KMS-11 (cell line): ENCODE results near the gene PRPF19.

Source experiments
- H2AFZ ChIP-seq: fragments of 200-600 bp; sonication (generic); 2 replicates; pipeline ENCODE4 v1.6.1; 2016; ENCODE audit warnings: antibody characterized with exemption, mixed run types, low read depth
- H3K27ac ChIP-seq: fragments of 200-600 bp; sonication (generic); 2 replicates; pipeline ENCODE4 v1.6.1; 2016; ENCODE audit warnings: mild to moderate bottlenecking, mixed run types
- H3K27me3 ChIP-seq: fragments of 200-600 bp; sonication (generic); 2 replicates; pipeline ENCODE4 v1.6.1; 2017; ENCODE audit warnings: mild to moderate bottlenecking, low read depth, mixed run types, moderate library complexity; ENCODE audit not compliant: insufficient read depth
- H3K36me3 ChIP-seq: fragments of 200-600 bp; sonication (generic); 2 replicates; pipeline ENCODE4 v1.6.1; 2017; ENCODE audit warnings: mild to moderate bottlenecking, mixed run types; ENCODE audit not compliant: insufficient read depth
- H3K4me1 ChIP-seq: fragments of 200-600 bp; sonication (generic); 2 replicates; pipeline ENCODE4 v1.6.1; 2016; ENCODE audit warnings: mild to moderate bottlenecking, low read depth, mixed run types; ENCODE audit not compliant: poor library complexity, severe bottlenecking
- H3K4me2 ChIP-seq: fragments of 200-600 bp; sonication (generic); 2 replicates; pipeline ENCODE4 v1.7.0; 2016; ENCODE audit warnings: mild to moderate bottlenecking, mixed run types
- H3K4me3 ChIP-seq: fragments of 200-600 bp; sonication (generic); IDR thresholded peaks from 2 replicates; pipeline ENCODE4 v1.6.1; 2017; ENCODE audit warnings: low read depth, low read length, mixed read lengths; ENCODE audit not compliant: insufficient read depth
- H3K79me2 ChIP-seq: fragments of 200-600 bp; sonication (generic); 2 replicates; pipeline ENCODE4 v1.6.1; 2016; ENCODE audit warnings: low read depth, mixed run types; ENCODE audit not compliant: insufficient read depth
- H3K9ac ChIP-seq: fragments of 200-600 bp; sonication (generic); 2 replicates; pipeline ENCODE4 v1.6.1; 2016; ENCODE audit warnings: mild to moderate bottlenecking, mixed run types
- H4K20me1 ChIP-seq: fragments of 200-600 bp; sonication (generic); 2 replicates; pipeline ENCODE4 v1.6.1; 2016; ENCODE audit warnings: mild to moderate bottlenecking, mixed run types; ENCODE audit not compliant: insufficient read depth
- TF ChIP-seq, protein P1 (sequence below): fragments of 200-600 bp; sonication (generic); conservative IDR thresholded peaks from 2 replicates; pipeline ENCODE4 v1.6.1; 2017; ENCODE audit warnings: low read depth, mild to moderate bottlenecking, antibody characterized with exemption, low read length, moderate library complexity, mixed read lengths

Gene PRPF19

GRCh38 chr11:60854847-60855725 is 51.3 kb downstream of the PRPF19 start:
- Histone ChIP-seq H2AFZ (no peak overlapping the region), H4K20me1 (no peaks in the 10 kb centered on the region), H3K79me2 (no peaks in the 10 kb centered on the region), H3K27ac (no peak overlapping the region), H3K36me3 (peaks cover 6% of the 10 kb centered on the region; the same call in 1 of the 2 replicates), H3K4me1 (no peaks in the 10 kb centered on the region), H3K27me3 (no peaks in the 10 kb centered on the region), H3K4me3 (no peak overlapping the region), H3K4me2 (no peak overlapping the region), H3K9ac (no peak overlapping the region)
- TF ChIP-seq, protein P1, sequence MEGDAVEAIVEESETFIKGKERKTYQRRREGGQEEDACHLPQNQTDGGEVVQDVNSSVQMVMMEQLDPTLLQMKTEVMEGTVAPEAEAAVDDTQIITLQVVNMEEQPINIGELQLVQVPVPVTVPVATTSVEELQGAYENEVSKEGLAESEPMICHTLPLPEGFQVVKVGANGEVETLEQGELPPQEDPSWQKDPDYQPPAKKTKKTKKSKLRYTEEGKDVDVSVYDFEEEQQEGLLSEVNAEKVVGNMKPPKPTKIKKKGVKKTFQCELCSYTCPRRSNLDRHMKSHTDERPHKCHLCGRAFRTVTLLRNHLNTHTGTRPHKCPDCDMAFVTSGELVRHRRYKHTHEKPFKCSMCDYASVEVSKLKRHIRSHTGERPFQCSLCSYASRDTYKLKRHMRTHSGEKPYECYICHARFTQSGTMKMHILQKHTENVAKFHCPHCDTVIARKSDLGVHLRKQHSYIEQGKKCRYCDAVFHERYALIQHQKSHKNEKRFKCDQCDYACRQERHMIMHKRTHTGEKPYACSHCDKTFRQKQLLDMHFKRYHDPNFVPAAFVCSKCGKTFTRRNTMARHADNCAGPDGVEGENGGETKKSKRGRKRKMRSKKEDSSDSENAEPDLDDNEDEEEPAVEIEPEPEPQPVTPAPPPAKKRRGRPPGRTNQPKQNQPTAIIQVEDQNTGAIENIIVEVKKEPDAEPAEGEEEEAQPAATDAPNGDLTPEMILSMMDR, result no peak

GRCh38 chr11:60854140-60854846 is 52.1 kb downstream of the PRPF19 start:
- H3K79me2 ChIP-seq, result no peaks in the 10 kb centered on the region
- TF ChIP-seq, protein P1, result no peak
- H3K4me3 ChIP-seq, result no peak overlapping the region

DNA sequence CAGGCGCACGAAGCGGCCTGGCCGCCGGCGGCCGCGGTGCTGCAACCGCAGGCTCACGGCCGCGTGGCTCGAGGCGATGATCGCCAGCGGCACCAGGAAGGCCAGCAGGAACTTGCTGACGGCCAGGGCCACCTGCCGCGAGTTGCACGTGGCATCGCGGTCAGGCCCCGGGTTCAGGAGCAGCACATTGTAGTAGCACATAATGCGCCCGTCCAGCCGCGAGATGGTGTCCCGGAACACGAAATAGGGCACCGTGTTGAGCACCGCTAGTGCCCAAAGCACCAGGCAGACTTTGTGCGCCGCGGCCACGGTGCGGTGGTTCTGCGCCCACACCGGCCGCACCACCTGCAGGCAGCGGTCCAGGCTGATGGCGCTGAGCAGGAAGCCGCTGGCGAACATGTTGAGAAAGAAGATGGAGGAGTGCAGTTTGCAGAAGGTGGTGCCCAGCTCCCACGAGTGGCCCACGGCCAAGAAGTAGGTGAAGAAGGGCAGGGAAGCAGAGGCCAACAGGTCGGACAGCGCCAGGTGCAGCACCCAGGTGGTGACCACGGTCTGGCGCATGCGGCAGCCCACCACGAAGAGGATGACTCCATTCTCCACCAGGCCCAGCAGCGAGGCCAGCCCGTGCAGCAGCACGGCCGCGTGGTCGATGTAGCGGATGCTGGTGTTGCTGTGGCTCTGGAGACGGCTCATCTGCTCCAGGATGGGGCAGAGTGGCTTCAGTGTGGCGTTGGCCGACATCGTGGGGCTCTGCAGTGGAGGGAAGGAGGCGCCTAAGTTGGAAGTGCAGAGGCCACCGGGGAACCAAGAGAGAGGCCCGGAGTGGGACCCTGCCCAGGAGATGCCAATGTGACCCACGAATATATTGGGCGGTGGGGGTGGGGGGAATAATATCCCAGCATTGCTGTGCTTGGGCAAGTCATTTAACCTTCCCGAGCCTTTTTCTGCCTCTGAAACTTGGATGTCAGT is 53.1 kb downstream of the PRPF19 start:
- TF ChIP-seq, protein P1, result no peak
- H3K27ac ChIP-seq, result no peak overlapping the region
- H3K4me2 ChIP-seq, result no peak overlapping the region
- peaks cover 6% of the 10 kb centered on the region; the same call in 1 of the 2 replicates for H3K36me3 ChIP-seq
- no peak overlapping the region for H3K4me3 ChIP-seq
- H3K79me2 ChIP-seq, result no peaks in the 10 kb centered on the region
- H4K20me1 ChIP-seq, result no peaks in the 10 kb centered on the region
- H3K27me3 ChIP-seq, result no peaks in the 10 kb centered on the region
- no peaks in the 10 kb centered on the region for H3K4me1 ChIP-seq
- no peak overlapping the region for H2AFZ ChIP-seq
- no peak overlapping the region for H3K9ac ChIP-seq

More at GRCh38 chr11:60854140-60854846, 52.1 kb downstream of the PRPF19 start:
- no peaks in the 10 kb centered on the region for H3K4me1 ChIP-seq
- no peak overlapping the region for H2AFZ ChIP-seq
- no peaks in the 10 kb centered on the region for H4K20me1 ChIP-seq
- no peak overlapping the region for H3K4me2 ChIP-seq
- H3K27ac ChIP-seq, result no peak overlapping the region
- no peak overlapping the region for H3K9ac ChIP-seq
- H3K27me3 ChIP-seq, result no peaks in the 10 kb centered on the region
- H3K36me3 ChIP-seq, result peaks cover 6% of the 10 kb centered on the region; the same call in 1 of the 2 replicates
